Liver (tissue), 9 donors: ENCODE results near the gene CREB5. TPM values are rescaled to one million over a fixed set of nuclear protein-coding genes. Genes with fewer than 3 reads are reported as not detected.

ENCODE experiments used
- DNase-seq: peaks from one replicate; pipeline ENCODE4 v3.0.0-alpha.2; 2017; ENCODE audit warnings: low spot score
- H3K27ac ChIP-seq, 2 donors: one replicate each; pipeline ENCODE4 v1.7.0; 2013; ENCODE audit warnings: inconsistent platforms in 2 of 2, low read length in 2 of 2, control low read depth in 1 of 2, low read depth in 1 of 2, mild to moderate bottlenecking in 1 of 2
- H3K27me3 ChIP-seq, 4 donors: one replicate each; pipeline versions ENCODE4 v1.6.1 to v1.7.0; 2013; ENCODE audit warnings: low read length in 3 of 4, inconsistent platforms in 1 of 4, mild to moderate bottlenecking in 1 of 4, moderate library complexity in 1 of 4; ENCODE audit not compliant: control insufficient read depth in 4 of 4, insufficient read depth in 4 of 4
- H3K36me3 ChIP-seq, 4 donors: one replicate each; pipeline versions ENCODE4 v1.6.1 to v1.7.0; 2013; ENCODE audit warnings: low read length in 3 of 4, mild to moderate bottlenecking in 3 of 4, low read depth in 1 of 4, moderate library complexity in 1 of 4; ENCODE audit not compliant: control insufficient read depth in 4 of 4, insufficient read depth in 3 of 4
- H3K4me1 ChIP-seq, 4 donors: one replicate each; pipeline versions ENCODE4 v1.6.1 to v1.7.0; 2013; ENCODE audit warnings: low read length in 3 of 4, mild to moderate bottlenecking in 3 of 4, moderate library complexity in 1 of 4; ENCODE audit not compliant: control insufficient read depth in 4 of 4, insufficient read depth in 4 of 4
- H3K4me3 ChIP-seq, 3 donors: one replicate each; pipeline versions ENCODE4 v1.6.1 to v1.7.0; 2013; ENCODE audit warnings: low read length in 3 of 3, control low read depth in 1 of 3, low read depth in 1 of 3, mild to moderate bottlenecking in 1 of 3
- H3K9ac ChIP-seq, 2 donors: one replicate each; pipeline ENCODE4 v1.7.0; 2013; ENCODE audit warnings: low read length in 2 of 2, mild to moderate bottlenecking in 2 of 2, moderate library complexity in 2 of 2, control low read depth in 1 of 2, low read depth in 1 of 2
- H3K9me3 ChIP-seq, 4 donors: one replicate each; pipeline versions ENCODE4 v1.6.1 to v1.7.0; 2013; ENCODE audit warnings: low read length in 3 of 4; ENCODE audit not compliant: control insufficient read depth in 4 of 4
- EGR1 ChIP-seq, 2 donors: IDR thresholded peaks; 2 replicates each; pipeline ENCODE4 v1.6.1; 2016 to 2018; ENCODE audit warnings: antibody characterized with exemption in 2 of 2, low read depth in 2 of 2
- FOXA1 ChIP-seq: IDR thresholded peaks from 2 replicates; pipeline ENCODE4 v1.6.1; 2016; ENCODE audit warnings: antibody characterized with exemption
- FOXA2 ChIP-seq: IDR thresholded peaks from 2 replicates; pipeline ENCODE4 v1.6.1; 2016; ENCODE audit warnings: antibody characterized with exemption
- GABPA ChIP-seq, 2 donors: IDR thresholded peaks in 1 of 2; conservative IDR thresholded peaks in 1 of 2; 2 replicates each; pipeline ENCODE4 v1.6.1; 2016; ENCODE audit warnings: antibody characterized with exemption in 2 of 2, mild to moderate bottlenecking in 1 of 2, moderate library complexity in 1 of 2
- HNF4A ChIP-seq, 2 donors: conservative IDR thresholded peaks; 2 replicates each; pipeline ENCODE4 v1.6.1; 2016; ENCODE audit warnings: antibody characterized with exemption in 2 of 2, mild to moderate bottlenecking in 2 of 2
- HNF4G ChIP-seq: IDR thresholded peaks from 2 replicates; pipeline ENCODE4 v1.6.1; 2016; ENCODE audit warnings: antibody characterized with exemption
- JUND ChIP-seq, 2 donors: IDR thresholded peaks; 2 replicates each; pipeline ENCODE4 v1.6.1; 2016; ENCODE audit warnings: antibody characterized with exemption in 2 of 2
- NR2F2 ChIP-seq: IDR thresholded peaks from 2 replicates; pipeline ENCODE4 v1.6.1; 2016; ENCODE audit warnings: antibody characterized with exemption
- RXRA ChIP-seq, 2 donors: IDR thresholded peaks; 2 replicates each; pipeline ENCODE4 v1.6.1; 2017 to 2018; ENCODE audit warnings: antibody characterized with exemption in 2 of 2, mild to moderate bottlenecking in 1 of 2
- SP1 ChIP-seq: IDR thresholded peaks from 2 replicates; pipeline ENCODE4 v1.6.1; 2018; ENCODE audit warnings: antibody characterized with exemption, mild to moderate bottlenecking
- TAF1 ChIP-seq: conservative IDR thresholded peaks from 2 replicates; pipeline ENCODE4 v1.6.1; 2016; ENCODE audit warnings: antibody characterized with exemption, mild to moderate bottlenecking
- YY1 ChIP-seq: IDR thresholded peaks from 2 replicates; pipeline ENCODE4 v1.6.1; 2016; ENCODE audit warnings: antibody characterized with exemption, mild to moderate bottlenecking
- WGBS: extraction: QIAGEN DNeasy Blood & Tissue Kit; methylation state at CpG from one replicate; pipeline ENCODE4 v1.1.7; 2013; 5-methylcytosine and 5-hydroxymethylcytosine counted together
- polyA plus RNA-seq, 2 donors: library from polyadenylated mRNA; stranded (reverse) in 1 of 2; unstranded in 1 of 2; fragments of 200-250 nt in 1 of 2; fragments of >200 nt in 1 of 2; fragmentation: Nextera tagmentation in 1 of 2; extraction: Ambion mirVana in 1 of 2; gene quantifications; one replicate each; pipeline versions ENCODE4 v1.2.1 to v1.2.3, GENCODE V29; 2013 to 2015
- total RNA-seq, 2 donors: library from RNA; depleted of rRNA; stranded (reverse); fragments of >200 nt; gene quantifications; one replicate each; pipeline ENCODE4 v1.2.3, GENCODE V29; 2014
- TF ChIP-seq, protein P1 (sequence below): IDR thresholded peaks from 2 replicates; pipeline ENCODE4 v1.6.1; 2016; ENCODE audit warnings: antibody characterized with exemption
- TF ChIP-seq, protein P2 (sequence below): IDR thresholded peaks from 2 replicates; pipeline ENCODE4 v1.6.1; 2016; ENCODE audit warnings: antibody characterized with exemption
- TF ChIP-seq, protein P3 (sequence below): IDR thresholded peaks from 2 replicates; pipeline ENCODE4 v1.6.1; 2016; ENCODE audit warnings: antibody characterized with exemption, mild to moderate bottlenecking
- TF ChIP-seq, protein P4 (sequence below): fragments of 150-350 bp; IDR thresholded peaks from 2 replicates; pipeline ENCODE4 v1.5.1; 2017; ENCODE audit warnings: improper control_type of control experiment, low read depth, low read length; ENCODE audit not compliant: missing input control
- TF ChIP-seq, protein P5 (sequence below): IDR thresholded peaks from 2 replicates; pipeline ENCODE4 v1.6.1; 2016; ENCODE audit warnings: antibody characterized with exemption
- donor health status: healthy.
- donor health status: healthy.
- donor health status: healthy.
- donor health status: healthy.
- donor health status: healthy.

CREB5 gene
- total and polyA plus RNA-seq, 4 donors = 0.25 to 0.92 (median 0.67) TPM

DNA sequence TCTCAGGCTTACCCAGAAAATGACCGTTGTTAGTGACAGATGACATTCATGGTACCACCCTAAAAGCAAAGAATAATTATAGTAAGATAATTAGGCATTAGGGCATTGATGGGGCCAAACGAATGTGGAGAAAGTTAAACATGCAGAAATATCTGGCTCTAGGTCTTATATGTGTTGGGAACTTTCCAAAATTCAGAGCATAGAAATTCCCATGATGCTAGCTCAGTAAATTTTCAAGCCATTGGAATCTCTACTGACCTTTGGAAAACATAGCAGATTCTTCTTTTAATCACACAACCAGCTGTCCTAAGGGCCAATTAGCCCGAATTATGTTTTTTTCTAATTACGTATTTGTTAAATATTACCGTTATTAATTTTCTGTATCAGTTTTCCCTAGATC, 136.1 kb downstream of the CREB5 start (continued):
- TF ChIP-seq, protein P1, sequence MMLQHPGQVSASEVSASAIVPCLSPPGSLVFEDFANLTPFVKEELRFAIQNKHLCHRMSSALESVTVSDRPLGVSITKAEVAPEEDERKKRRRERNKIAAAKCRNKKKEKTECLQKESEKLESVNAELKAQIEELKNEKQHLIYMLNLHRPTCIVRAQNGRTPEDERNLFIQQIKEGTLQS = no peak
- no peak for TF ChIP-seq FOXA2
- no peak for TF ChIP-seq JUND (IDR thresholded peaks at IDR 0.05)
- TF ChIP-seq NR2F2 = no peak
- TF ChIP-seq YY1 = no peak
- TF ChIP-seq HNF4G = no peak
- TF ChIP-seq RXRA (IDR thresholded peaks at IDR 0.05) = no peak

DNA sequence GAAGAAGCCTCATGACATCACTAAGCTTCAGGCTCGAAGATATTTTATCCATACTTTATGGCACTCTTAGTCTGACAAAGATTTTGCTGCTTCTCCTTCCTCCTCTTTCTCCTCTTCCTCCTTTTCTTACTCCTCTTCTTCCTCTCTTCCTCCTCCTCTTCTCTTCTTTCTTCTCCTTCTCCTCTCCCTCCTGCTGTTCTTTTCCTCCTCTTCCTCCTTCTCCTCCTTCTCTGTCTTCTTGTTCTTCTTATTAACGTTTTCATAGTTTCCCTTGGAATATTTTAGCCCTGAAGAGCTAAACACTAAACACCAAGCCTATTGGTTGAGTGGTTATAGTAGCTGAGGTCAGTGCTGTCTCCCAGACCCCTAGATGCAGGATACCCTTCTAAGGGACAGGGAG, 137.7 kb downstream of the CREB5 start:
- 63% methylated on average over 2 of the region's 2 CpGs for WGBS
- H3K4me3 ChIP-seq = no peak overlapping the region
- H3K27me3 ChIP-seq = peaks cover 0 to 10% (median 2%) of the 10 kb centered on the region in 4 donors
- no peaks in the 10 kb centered on the region for H3K36me3 ChIP-seq
- TF ChIP-seq, protein P1 = no peak
- TF ChIP-seq, protein P2, sequence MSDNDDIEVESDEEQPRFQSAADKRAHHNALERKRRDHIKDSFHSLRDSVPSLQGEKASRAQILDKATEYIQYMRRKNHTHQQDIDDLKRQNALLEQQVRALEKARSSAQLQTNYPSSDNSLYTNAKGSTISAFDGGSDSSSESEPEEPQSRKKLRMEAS = no peak
- TF ChIP-seq YY1 (no peak), FOXA2 (no peak), HNF4G (no peak), SP1 (no peak), HNF4A (conservative IDR thresholded peaks at IDR 0.05) (no peak), EGR1 (IDR thresholded peaks at IDR 0.05; ENCODE audit: low read depth in 2 of 2) (no peak), GABPA (IDR thresholded peaks at IDR 0.05 in 1 of 2, conservative IDR thresholded peaks at IDR 0.05 in 1 of 2) (no peak), TAF1 (no peak), RXRA (IDR thresholded peaks at IDR 0.05) (no peak), JUND (IDR thresholded peaks at IDR 0.05) (no peak), FOXA1 (no peak)
- TF ChIP-seq, protein P3, sequence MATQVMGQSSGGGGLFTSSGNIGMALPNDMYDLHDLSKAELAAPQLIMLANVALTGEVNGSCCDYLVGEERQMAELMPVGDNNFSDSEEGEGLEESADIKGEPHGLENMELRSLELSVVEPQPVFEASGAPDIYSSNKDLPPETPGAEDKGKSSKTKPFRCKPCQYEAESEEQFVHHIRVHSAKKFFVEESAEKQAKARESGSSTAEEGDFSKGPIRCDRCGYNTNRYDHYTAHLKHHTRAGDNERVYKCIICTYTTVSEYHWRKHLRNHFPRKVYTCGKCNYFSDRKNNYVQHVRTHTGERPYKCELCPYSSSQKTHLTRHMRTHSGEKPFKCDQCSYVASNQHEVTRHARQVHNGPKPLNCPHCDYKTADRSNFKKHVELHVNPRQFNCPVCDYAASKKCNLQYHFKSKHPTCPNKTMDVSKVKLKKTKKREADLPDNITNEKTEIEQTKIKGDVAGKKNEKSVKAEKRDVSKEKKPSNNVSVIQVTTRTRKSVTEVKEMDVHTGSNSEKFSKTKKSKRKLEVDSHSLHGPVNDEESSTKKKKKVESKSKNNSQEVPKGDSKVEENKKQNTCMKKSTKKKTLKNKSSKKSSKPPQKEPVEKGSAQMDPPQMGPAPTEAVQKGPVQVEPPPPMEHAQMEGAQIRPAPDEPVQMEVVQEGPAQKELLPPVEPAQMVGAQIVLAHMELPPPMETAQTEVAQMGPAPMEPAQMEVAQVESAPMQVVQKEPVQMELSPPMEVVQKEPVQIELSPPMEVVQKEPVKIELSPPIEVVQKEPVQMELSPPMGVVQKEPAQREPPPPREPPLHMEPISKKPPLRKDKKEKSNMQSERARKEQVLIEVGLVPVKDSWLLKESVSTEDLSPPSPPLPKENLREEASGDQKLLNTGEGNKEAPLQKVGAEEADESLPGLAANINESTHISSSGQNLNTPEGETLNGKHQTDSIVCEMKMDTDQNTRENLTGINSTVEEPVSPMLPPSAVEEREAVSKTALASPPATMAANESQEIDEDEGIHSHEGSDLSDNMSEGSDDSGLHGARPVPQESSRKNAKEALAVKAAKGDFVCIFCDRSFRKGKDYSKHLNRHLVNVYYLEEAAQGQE = no peak
- TF ChIP-seq, protein P4, sequence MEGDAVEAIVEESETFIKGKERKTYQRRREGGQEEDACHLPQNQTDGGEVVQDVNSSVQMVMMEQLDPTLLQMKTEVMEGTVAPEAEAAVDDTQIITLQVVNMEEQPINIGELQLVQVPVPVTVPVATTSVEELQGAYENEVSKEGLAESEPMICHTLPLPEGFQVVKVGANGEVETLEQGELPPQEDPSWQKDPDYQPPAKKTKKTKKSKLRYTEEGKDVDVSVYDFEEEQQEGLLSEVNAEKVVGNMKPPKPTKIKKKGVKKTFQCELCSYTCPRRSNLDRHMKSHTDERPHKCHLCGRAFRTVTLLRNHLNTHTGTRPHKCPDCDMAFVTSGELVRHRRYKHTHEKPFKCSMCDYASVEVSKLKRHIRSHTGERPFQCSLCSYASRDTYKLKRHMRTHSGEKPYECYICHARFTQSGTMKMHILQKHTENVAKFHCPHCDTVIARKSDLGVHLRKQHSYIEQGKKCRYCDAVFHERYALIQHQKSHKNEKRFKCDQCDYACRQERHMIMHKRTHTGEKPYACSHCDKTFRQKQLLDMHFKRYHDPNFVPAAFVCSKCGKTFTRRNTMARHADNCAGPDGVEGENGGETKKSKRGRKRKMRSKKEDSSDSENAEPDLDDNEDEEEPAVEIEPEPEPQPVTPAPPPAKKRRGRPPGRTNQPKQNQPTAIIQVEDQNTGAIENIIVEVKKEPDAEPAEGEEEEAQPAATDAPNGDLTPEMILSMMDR = no peak
- TF ChIP-seq, protein P5, sequence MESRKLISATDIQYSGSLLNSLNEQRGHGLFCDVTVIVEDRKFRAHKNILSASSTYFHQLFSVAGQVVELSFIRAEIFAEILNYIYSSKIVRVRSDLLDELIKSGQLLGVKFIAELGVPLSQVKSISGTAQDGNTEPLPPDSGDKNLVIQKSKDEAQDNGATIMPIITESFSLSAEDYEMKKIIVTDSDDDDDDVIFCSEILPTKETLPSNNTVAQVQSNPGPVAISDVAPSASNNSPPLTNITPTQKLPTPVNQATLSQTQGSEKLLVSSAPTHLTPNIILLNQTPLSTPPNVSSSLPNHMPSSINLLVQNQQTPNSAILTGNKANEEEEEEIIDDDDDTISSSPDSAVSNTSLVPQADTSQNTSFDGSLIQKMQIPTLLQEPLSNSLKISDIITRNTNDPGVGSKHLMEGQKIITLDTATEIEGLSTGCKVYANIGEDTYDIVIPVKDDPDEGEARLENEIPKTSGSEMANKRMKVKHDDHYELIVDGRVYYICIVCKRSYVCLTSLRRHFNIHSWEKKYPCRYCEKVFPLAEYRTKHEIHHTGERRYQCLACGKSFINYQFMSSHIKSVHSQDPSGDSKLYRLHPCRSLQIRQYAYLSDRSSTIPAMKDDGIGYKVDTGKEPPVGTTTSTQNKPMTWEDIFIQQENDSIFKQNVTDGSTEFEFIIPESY = no peak
- H3K27ac ChIP-seq = no peak overlapping the region
- no peak for DNase-seq
- peaks cover 3 to 9% (median 6%) of the 10 kb centered on the region in 4 donors for H3K9me3 ChIP-seq
- no peaks in the 10 kb centered on the region for H3K4me1 ChIP-seq
- no peak overlapping the region for H3K9ac ChIP-seq
